ENCODE results near the gene DECR2.
"Not testable (repeated sequence)": the region's sequence is repeated elsewhere in the genome, so short reads cannot be mapped to it uniquely, and the experiment has no call there.

DECR2 gene

GRCh38 chr16:367333-367903 is 34.3 kb upstream of the DECR2 start:
- no peak for DNase-seq

- no peak for DNase-seq
Measured at GRCh38 chr16:368388-369158, 33.1 kb upstream of the DECR2 start.

GRCh38 chr16:369275-369865 is 32.3 kb upstream of the DECR2 start:
- DNase-seq, result no peak

- no peak for DNase-seq
Measured at GRCh38 chr16:369866-370436, 31.7 kb upstream of the DECR2 start.

- DNase-seq, result peak; percentile 93
Measured at GRCh38 chr16:370443-370842, 31.2 kb upstream of the DECR2 start, which contains the start of gene MRPL28. TSS of gene MRPL28 (minus strand) at chr16:370538. CDS start at chr16:370218, 320 bp downstream.

- DNase-seq, result no peak
Measured at GRCh38 chr16:370979-371514, 30.6 kb upstream of the DECR2 start.

GRCh38 chr16:371515-372301 is 30.0 kb upstream of the DECR2 start:
- no peak for DNase-seq

- DNase-seq, result no peak
Measured at GRCh38 chr16:372302-372983, 29.2 kb upstream of the DECR2 start.

GRCh38 chr16:373020-373598 is 28.6 kb upstream of the DECR2 start:
- DNase-seq, result no peak

GRCh38 chr16:373848-374615 is 27.7 kb upstream of the DECR2 start:
- no peak for DNase-seq

- no peak for DNase-seq
Measured at GRCh38 chr16:374616-374926, 27.1 kb upstream of the DECR2 start.

- DNase-seq, result no peak
Measured at GRCh38 chr16:375212-375611, 26.5 kb upstream of the DECR2 start.

- no peak for DNase-seq
Measured at GRCh38 chr16:375927-376816, 25.5 kb upstream of the DECR2 start.

- DNase-seq, result no peak
Measured at GRCh38 chr16:376817-377418, 24.8 kb upstream of the DECR2 start.

GRCh38 chr16:377419-377951 is 24.2 kb upstream of the DECR2 start:
- DNase-seq, result no peak

- not testable (repeated sequence) for DNase-seq
Measured at GRCh38 chr16:378113-378820, 23.4 kb upstream of the DECR2 start.

GRCh38 chr16:378821-379182 is 22.9 kb upstream of the DECR2 start:
- DNase-seq, result no peak

GRCh38 chr16:379183-379960 is 22.3 kb upstream of the DECR2 start:
- DNase-seq, result no peak

Measured in CD4-positive, alpha-beta T cell treated with Interferon gamma for 1 hour (primary cell).